Fibroblast of lung (primary cell): ENCODE results near the gene CD83. TPM values are rescaled to one million over a fixed set of nuclear protein-coding genes. Genes with fewer than 3 reads are reported as not detected.

Experiments used
- DNase-seq, 2 donors: peaks; one replicate each; pipeline versions ENCODE4 v3.0.0 to v3.0.0-alpha.2; 2010; ENCODE audit warnings: low read depth in 2 of 2
- H2AFZ ChIP-seq: 2 replicates; pipeline ENCODE4 v1.5.1; 2012; ENCODE audit warnings: low read length, control low read depth, inconsistent platforms
- H3K27ac ChIP-seq: 2 replicates; pipeline ENCODE4 v1.5.1; 2011; ENCODE audit warnings: low read length, control low read depth; ENCODE audit not compliant: insufficient read depth
- H3K27me3 ChIP-seq: 2 replicates; pipeline ENCODE4 v1.5.1; 2011; ENCODE audit warnings: mild to moderate bottlenecking, low read length; ENCODE audit not compliant: control insufficient read depth, insufficient read depth
- H3K36me3 ChIP-seq: 2 replicates; pipeline ENCODE4 v1.5.1; 2011; ENCODE audit warnings: low read length; ENCODE audit not compliant: control insufficient read depth, insufficient read depth
- H3K4me1 ChIP-seq: 2 replicates; pipeline ENCODE4 v1.5.1; 2011; ENCODE audit warnings: low read length; ENCODE audit not compliant: control insufficient read depth, insufficient read depth; ENCODE audit errors: extremely low read depth
- H3K4me2 ChIP-seq: 2 replicates; pipeline ENCODE4 v1.5.1; 2011; ENCODE audit warnings: low read length, control low read depth; ENCODE audit not compliant: insufficient read depth; ENCODE audit errors: extremely low read depth
- H3K4me3 ChIP-seq, 4 experiments: fragments of 200-600 bp in 1 of 4; sonication (generic) in 1 of 4; replicated peaks in 1 of 4; 2 replicates each; pipeline ENCODE4 v1.5.1; 2011 to 2016; ENCODE audit warnings: low read length in 4 of 4, low read depth in 3 of 4, mild to moderate bottlenecking in 3 of 4, control low read depth in 2 of 4, inconsistent platforms in 1 of 4, mixed read lengths in 1 of 4; ENCODE audit not compliant: insufficient read depth in 1 of 4; ENCODE audit errors: control extremely low read depth in 1 of 4
- H3K79me2 ChIP-seq: 2 replicates; pipeline ENCODE4 v1.5.1; 2012; ENCODE audit warnings: mild to moderate bottlenecking, low read length, inconsistent platforms; ENCODE audit not compliant: control insufficient read depth, insufficient read depth
- H3K9ac ChIP-seq: 2 replicates; pipeline ENCODE4 v1.5.1; 2011; ENCODE audit warnings: mild to moderate bottlenecking, low read length, control low read depth; ENCODE audit not compliant: insufficient read depth
- H3K9me3 ChIP-seq: 2 replicates; pipeline ENCODE4 v1.5.1; 2012; ENCODE audit warnings: low read depth, low read length; ENCODE audit not compliant: control insufficient read depth, insufficient read depth
- H4K20me1 ChIP-seq: 2 replicates; pipeline ENCODE4 v1.5.1; 2011; ENCODE audit warnings: low read length; ENCODE audit not compliant: control insufficient read depth, insufficient read depth; ENCODE audit errors: extremely low read depth
- CTCF ChIP-seq, 2 donors: IDR thresholded peaks in 1 of 2; conservative IDR thresholded peaks in 1 of 2; 1 replicate in 1 of 2; 2 replicates in 1 of 2; pipeline ENCODE4 v1.5.1; 2011 to 2012; ENCODE audit warnings: low read length in 2 of 2, control low read depth in 1 of 2, inconsistent platforms in 1 of 2, low read depth in 1 of 2, mild to moderate bottlenecking in 1 of 2
- EZH2 ChIP-seq: IDR thresholded peaks from 2 replicates; pipeline ENCODE4 v1.5.1; 2012; ENCODE audit warnings: low read length, control low read depth, mild to moderate bottlenecking; ENCODE audit errors: missing control alignments
- polyA plus RNA-seq, 2 donors: library from polyadenylated mRNA; depleted of rRNA in 1 of 2; stranded (reverse) in 1 of 2; unstranded in 1 of 2; fragments of >200 nt; gene quantifications; 2 replicates each; pipeline ENCODE4 v1.2.1, GENCODE V29; 2011 to 2012; ENCODE audit warnings: missing spikeins in 1 of 2
- total RNA-seq: library from RNA; depleted of rRNA; stranded (reverse); fragments of >200 nt; gene quantifications from 2 replicates; pipeline ENCODE4 v1.2.1, GENCODE V29; 2014

CD83 gene
- total and polyA plus RNA-seq, 2 donors (not counting 1 experiment from before 2014, with no cell fraction given), result 2.1 to 5.0 TPM

- H2AFZ ChIP-seq, result no peak overlapping the region
- no peaks in the 10 kb centered on the region for H3K9me3 ChIP-seq
- no peaks in the 10 kb centered on the region for H3K36me3 ChIP-seq
- H3K27ac ChIP-seq, result no peak overlapping the region
- H4K20me1 ChIP-seq, result no peaks in the 10 kb centered on the region
- H3K9ac ChIP-seq, result no peak overlapping the region
- TF ChIP-seq EZH2 (no peak), CTCF (conservative IDR thresholded peaks at IDR 0.05 in 1 of 2, IDR thresholded peaks at IDR 0.05 in 1 of 2; ENCODE audit: low read depth in 1 of 2, low read length in 2 of 2) (no peak)
- no peak overlapping the region for H3K4me2 ChIP-seq
- no peaks in the 10 kb centered on the region for H3K27me3 ChIP-seq
- peak overlapping the region in 1 of 4 experiments; percentile 63 for H3K4me3 ChIP-seq
- no peaks in the 10 kb centered on the region for H3K4me1 ChIP-seq
- DNase-seq, result no peak
- no peaks in the 10 kb centered on the region for H3K79me2 ChIP-seq
Measured at GRCh38 chr6:14118446-14118845, 874 bp downstream of the CD83 start.

- TF ChIP-seq CTCF (conservative IDR thresholded peaks at IDR 0.05 in 1 of 2, IDR thresholded peaks at IDR 0.05 in 1 of 2; ENCODE audit: low read depth in 1 of 2, low read length in 2 of 2) (no peak), EZH2 (no peak)
- no peaks in the 10 kb centered on the region for H3K27me3 ChIP-seq
- no peak overlapping the region for H3K9ac ChIP-seq
- H3K27ac ChIP-seq, result no peak overlapping the region
- H4K20me1 ChIP-seq, result no peaks in the 10 kb centered on the region
- H3K4me2 ChIP-seq, result no peak overlapping the region
- no peaks in the 10 kb centered on the region for H3K9me3 ChIP-seq
- no peak overlapping the region for H2AFZ ChIP-seq
- no peaks in the 10 kb centered on the region for H3K79me2 ChIP-seq
- H3K4me3 ChIP-seq, result peak overlapping the region in 1 of 4 experiments; percentile 63
- no peaks in the 10 kb centered on the region for H3K4me1 ChIP-seq
- no peaks in the 10 kb centered on the region for H3K36me3 ChIP-seq
- peak in 1 of 2 donors; percentile 33 for DNase-seq
Measured at GRCh38 chr6:14119784-14120183, 2.2 kb downstream of the CD83 start.

- Histone ChIP-seq H3K9ac (no peak overlapping the region), H3K4me3 (peak overlapping the region in 1 of 4 experiments; percentile 5), H3K4me2 (no peak overlapping the region), H3K27me3 (no peaks in the 10 kb centered on the region), H2AFZ (no peak overlapping the region), H3K27ac (no peak overlapping the region), H3K36me3 (no peaks in the 10 kb centered on the region), H3K4me1 (no peaks in the 10 kb centered on the region), H3K9me3 (no peaks in the 10 kb centered on the region), H4K20me1 (no peaks in the 10 kb centered on the region), H3K79me2 (no peaks in the 10 kb centered on the region)
- TF ChIP-seq CTCF (conservative IDR thresholded peaks at IDR 0.05 in 1 of 2, IDR thresholded peaks at IDR 0.05 in 1 of 2; ENCODE audit: low read depth in 1 of 2, low read length in 2 of 2), result no peak
- no peak for TF ChIP-seq EZH2
- DNase-seq, result no peak
Measured at GRCh38 chr6:14120546-14120945, 3.0 kb downstream of the CD83 start.
